Right cardiac atrium (tissue), 5 donors: Measurements from ENCODE around the gene BRWD1. TPM values are rescaled to one million over a fixed set of nuclear protein-coding genes. Genes with fewer than 3 reads are reported as not detected.

ENCODE experiments used
- ATAC-seq, 2 donors: fragments of 200-7000 bp; cut with Tn5 transposase; one replicate each; pipeline versions ENCODE4 v1.8.0 to v1.9.1; 2020; ENCODE audit warnings: moderate library complexity in 2 of 2, mild to moderate bottlenecking in 1 of 2
- DNase-seq, 3 donors: peaks; one replicate each; pipeline ENCODE4 v3.0.0-alpha.2; 2020
- H3K27ac ChIP-seq: one replicate; pipeline ENCODE4 v1.5.1; 2013; ENCODE audit warnings: mild to moderate bottlenecking, low read length, control low read depth, moderate library complexity
- H3K27me3 ChIP-seq: one replicate; pipeline ENCODE4 v1.6.1; 2013; ENCODE audit not compliant: control insufficient read depth, insufficient read depth
- H3K4me1 ChIP-seq: one replicate; pipeline ENCODE4 v1.6.1; 2013; ENCODE audit warnings: low read length; ENCODE audit not compliant: control insufficient read depth, insufficient read depth
- H3K4me3 ChIP-seq: one replicate; pipeline ENCODE4 v1.5.1; 2013; ENCODE audit warnings: low read length, control low read depth
- H3K9me3 ChIP-seq: one replicate; pipeline ENCODE4 v1.6.1; 2013; ENCODE audit warnings: low read length; ENCODE audit not compliant: control insufficient read depth
- WGBS: extraction: QIAGEN DNeasy Blood & Tissue Kit; methylation state at CpG from one replicate; pipeline ENCODE4 v1.1.7; 2013; 5-methylcytosine and 5-hydroxymethylcytosine counted together
- intact Hi-C, 4 donors: fragments of 100-400 bp; cut with DNase I; formaldehyde crosslinking; loops; one replicate each; pipeline versions ENCODE4 v1.11.0 to v1.14.0; 2022 to 2023
- long read RNA-seq, 4 donors: library from polyadenylated mRNA; unstranded; transcript quantifications; one replicate each; pipeline ENCODE4 v2.0.0, GENCODE V29; 2020 to 2021
- polyA plus RNA-seq: library from polyadenylated mRNA; stranded (reverse); fragments of 200-250 nt; gene quantifications from one replicate; pipeline ENCODE4 v1.2.3, GENCODE V29; 2013
- total RNA-seq, 4 donors: library from RNA; stranded (reverse); fragmentation: NEBNext Ultra II Directional; extraction: Animal tissue kit (Norgen Biotek cat#: 25700); gene quantifications; one replicate each; pipeline ENCODE4 v1.2.1, GENCODE V29; 2021
- donor health status: healthy with polysubstance abuse.
- donor health status: DM: no; HTN: yes; CAD: no.
- donor health status: DM: no; HTN: no; CAD: no.
- donor health status: DM: no; HTN: yes; CAD: no; lungs with severe emphysema.
- donor health status: DM: yes; HTN: yes; CAD: no.

The BRWD1 gene
- total RNA-seq, result 10 to 100 TPM; 31.0 to 36.9 (median 32.7) TPM
- 13.4 TPM for polyA plus RNA-seq
- long read RNA-seq, donor 1, full-length matches to known transcripts, result 45 of 127 reads
- long read RNA-seq, donor 1, partial matches to known transcripts, result 65 of 127 reads
- long read RNA-seq, donor 1, other reads (novel, unspliced or antisense), result 17 of 127 reads
- long read RNA-seq, donor 2, full-length matches to known transcripts, result 17 of 20 reads
- long read RNA-seq, donor 2, partial matches to known transcripts, result 3 of 20 reads
- long read RNA-seq, donor 2, other reads (novel, unspliced or antisense), result 0 of 20 reads
- long read RNA-seq, donor 3, full-length matches to known transcripts, result 108 of 201 reads
- long read RNA-seq, donor 3, partial matches to known transcripts, result 67 of 201 reads
- long read RNA-seq, donor 3, other reads (novel, unspliced or antisense), result 26 of 201 reads
- long read RNA-seq, donor 4, transcript BRWD1-202 (5 exons, 2,495 nt), result major isoform, 32 of 42 reads
- long read RNA-seq, donor 4, partial matches to known transcripts, result 4 of 42 reads
- long read RNA-seq, donor 4, other reads (novel, unspliced or antisense), result 6 of 42 reads

GRCh38 chr21:39313571-39314142, at the start of gene BRWD1:
Gene BRWD1 (minus strand): TSS chr21:39313632. CDS start chr21:39313491, 141 bp downstream.
- no peaks in the 10 kb centered on the region for H3K9me3 ChIP-seq
- DNase-seq, result peak; percentile 86 to 95 (median 94)
- intact Hi-C loops, result loop anchor here (2.0 to 10.0 kb wide), 4 partner anchors 34 to 75 kb away; partner anchors contain the start of gene HMGN1 (in 2 of the 4)
- no peaks in the 10 kb centered on the region for H3K27me3 ChIP-seq
- WGBS, result under 1% methylated on average over 78 of the region's 78 CpGs
- H3K27ac ChIP-seq, result peak within 1 kb of the TSS; percentile 93
- H3K4me3 ChIP-seq, result peak within 1 kb of the TSS; percentile 97
- peaks cover 4% of the 10 kb centered on the region for H3K4me1 ChIP-seq
- ATAC-seq, result peak; percentile 83 to 84

GRCh38 chr21:39362733-39363132, 49.3 kb upstream of the BRWD1 start:
- ATAC-seq, result no peak
- intact Hi-C loops, result no loop called here

GRCh38 chr21:39359382-39359781, 46.0 kb upstream of the BRWD1 start:
- H3K4me3 ChIP-seq, result no peak overlapping the region
- H3K4me1 ChIP-seq, result no peaks in the 10 kb centered on the region
- H3K27ac ChIP-seq, result no peak overlapping the region
- intact Hi-C loops, result no loop called here
- DNase-seq (no peak), ATAC-seq (no peak)
- no peaks in the 10 kb centered on the region for H3K27me3 ChIP-seq
- H3K9me3 ChIP-seq, result no peaks in the 10 kb centered on the region
- 75% methylated on average over 4 of the region's 4 CpGs for WGBS

More at GRCh38 chr21:39362733-39363132, 49.3 kb upstream of the BRWD1 start:
- no peaks in the 10 kb centered on the region for H3K27me3 ChIP-seq
- H3K27ac ChIP-seq, result no peak overlapping the region
- WGBS, result 94% methylated on average over 3 of the region's 3 CpGs
- no peak overlapping the region for H3K4me3 ChIP-seq
- no peaks in the 10 kb centered on the region for H3K4me1 ChIP-seq
- DNase-seq, result no peak
- no peaks in the 10 kb centered on the region for H3K9me3 ChIP-seq

- Histone ChIP-seq H3K4me3 (no peak overlapping the region), H3K9me3 (no peaks in the 10 kb centered on the region), H3K27me3 (no peaks in the 10 kb centered on the region), H3K4me1 (peaks cover 3% of the 10 kb centered on the region), H3K27ac (no peak overlapping the region)
- intact Hi-C loops, result loop anchor here in 1 of 4 donors (5.0 kb wide), 1 partner anchor 34 kb away; no protein-coding TSS in a partner anchor
- 78% methylated on average over 3 of the region's 3 CpGs for WGBS
- DNase-seq, result no peak
- no peak for ATAC-seq
Observed at GRCh38 chr21:39353295-39353694, 39.9 kb upstream of the BRWD1 start.

- DNase-seq (no peak), ATAC-seq (no peak)
- intact Hi-C loops, result loop anchor here in 1 of 4 donors (5.0 kb wide), 1 partner anchor 37 kb away; no protein-coding TSS in a partner anchor
- Histone ChIP-seq H3K27me3 (no peaks in the 10 kb centered on the region), H3K9me3 (no peaks in the 10 kb centered on the region), H3K27ac (peak overlapping the region; percentile 85), H3K4me1 (peaks cover 3% of the 10 kb centered on the region), H3K4me3 (peak overlapping the region; percentile 89)
- 63% methylated on average over 19 of the region's 19 CpGs for WGBS
Observed at GRCh38 chr21:39350094-39351005, 36.9 kb upstream of the BRWD1 start.

GRCh38 chr21:39349211-39350093, 36.0 kb upstream of the BRWD1 start:
- H3K27ac ChIP-seq, result peak overlapping the region; percentile 85
- peaks cover 3% of the 10 kb centered on the region for H3K4me1 ChIP-seq
- intact Hi-C loops, result loop anchor here in 2 of 4 donors (5.0 kb wide), 2 partner anchors 37 to 38 kb away; partner anchors contain the start of gene BRWD1 (in 2 of the 2)
- ATAC-seq (peak; percentile 97), DNase-seq (peak; percentile 97 to 98 (median 98))
- peak overlapping the region; percentile 89 for H3K4me3 ChIP-seq
- H3K9me3 ChIP-seq, result no peaks in the 10 kb centered on the region
- no peaks in the 10 kb centered on the region for H3K27me3 ChIP-seq
- WGBS, result 11% methylated on average over 46 of the region's 56 CpGs

- H3K27ac ChIP-seq, result peak within 1 kb of the TSS; percentile 85
- no peaks in the 10 kb centered on the region for H3K27me3 ChIP-seq
- peaks cover 3% of the 10 kb centered on the region for H3K4me1 ChIP-seq
- under 1% methylated on average over 106 of the region's 116 CpGs for WGBS
- DNase-seq (peak; percentile 85 to 93 (median 93)), ATAC-seq (peak; percentile 68 to 80)
- no peaks in the 10 kb centered on the region for H3K9me3 ChIP-seq
- peak within 1 kb of the TSS; percentile 89 for H3K4me3 ChIP-seq
- intact Hi-C loops, result loop anchor here in 2 of 4 donors (5.0 kb wide), 1 partner anchor 36 kb away; the partner anchor contains the start of gene BRWD1 (in 2 of the 2)
Observed at GRCh38 chr21:39348355-39349210, 35.2 kb upstream of the BRWD1 start, which contains the start of gene HMGN1. Gene HMGN1 (minus strand): TSS chr21:39349088. CDS start chr21:39348917, 171 bp downstream.

- no peaks in the 10 kb centered on the region for H3K27me3 ChIP-seq
- no peaks in the 10 kb centered on the region for H3K9me3 ChIP-seq
- DNase-seq (no peak), ATAC-seq (no peak)
- peaks cover 3% of the 10 kb centered on the region for H3K4me1 ChIP-seq
- H3K27ac ChIP-seq, result peak overlapping the region; percentile 84
- under 1% methylated on average over 11 of the region's 11 CpGs for WGBS
- peak overlapping the region; percentile 89 for H3K4me3 ChIP-seq
- intact Hi-C loops, result loop anchor here in 2 of 4 donors (5.0 kb wide), 1 partner anchor 36 kb away; the partner anchor contains the start of gene BRWD1 (in 2 of the 2)
Observed at GRCh38 chr21:39348040-39348354, 34.6 kb upstream of the BRWD1 start.

GRCh38 chr21:39347537-39347936, 34.1 kb upstream of the BRWD1 start:
- Histone ChIP-seq H3K9me3 (no peaks in the 10 kb centered on the region), H3K4me1 (peaks cover 3% of the 10 kb centered on the region), H3K4me3 (peak overlapping the region; percentile 89), H3K27ac (peak overlapping the region; percentile 39), H3K27me3 (no peaks in the 10 kb centered on the region)
- no peak for DNase-seq
- ATAC-seq, result no peak
- WGBS, result 11% methylated on average over 10 of the region's 10 CpGs
- intact Hi-C loops, result loop anchor here in 2 of 4 donors (5.0 kb wide), 1 partner anchor 35 kb away; the partner anchor contains the start of gene BRWD1 (in 2 of the 2)
